Fibroblast of the aortic adventitia (primary cell): ENCODE data around the gene PPDPF. TPM values are rescaled to one million over a fixed set of nuclear protein-coding genes. Genes with fewer than 3 reads are reported as not detected.

Source experiments
- DNase-seq: peaks from one replicate; pipeline ENCODE4 v3.0.0-alpha.2; 2010; ENCODE audit warnings: low read depth
- H3K4me3 ChIP-seq: 2 replicates; pipeline ENCODE4 v1.5.1; 2011; ENCODE audit warnings: low read depth, mild to moderate bottlenecking, control low read depth, low read length, moderate library complexity
- total RNA-seq: library from RNA; depleted of rRNA; stranded (reverse); fragments of >200 nt; gene quantifications from 2 replicates; pipeline ENCODE4 v1.2.3, GENCODE V29; 2012; ENCODE audit warnings: low replicate concordance
- TF ChIP-seq, protein P1 (sequence below): IDR thresholded peaks from 2 replicates; pipeline ENCODE4 v1.5.1; 2011; ENCODE audit warnings: mild to moderate bottlenecking, low read length, control low read depth, inconsistent platforms; ENCODE audit not compliant: insufficient read depth

The PPDPF gene
- total RNA-seq, 1 donor, result 97.0 TPM

DNA sequence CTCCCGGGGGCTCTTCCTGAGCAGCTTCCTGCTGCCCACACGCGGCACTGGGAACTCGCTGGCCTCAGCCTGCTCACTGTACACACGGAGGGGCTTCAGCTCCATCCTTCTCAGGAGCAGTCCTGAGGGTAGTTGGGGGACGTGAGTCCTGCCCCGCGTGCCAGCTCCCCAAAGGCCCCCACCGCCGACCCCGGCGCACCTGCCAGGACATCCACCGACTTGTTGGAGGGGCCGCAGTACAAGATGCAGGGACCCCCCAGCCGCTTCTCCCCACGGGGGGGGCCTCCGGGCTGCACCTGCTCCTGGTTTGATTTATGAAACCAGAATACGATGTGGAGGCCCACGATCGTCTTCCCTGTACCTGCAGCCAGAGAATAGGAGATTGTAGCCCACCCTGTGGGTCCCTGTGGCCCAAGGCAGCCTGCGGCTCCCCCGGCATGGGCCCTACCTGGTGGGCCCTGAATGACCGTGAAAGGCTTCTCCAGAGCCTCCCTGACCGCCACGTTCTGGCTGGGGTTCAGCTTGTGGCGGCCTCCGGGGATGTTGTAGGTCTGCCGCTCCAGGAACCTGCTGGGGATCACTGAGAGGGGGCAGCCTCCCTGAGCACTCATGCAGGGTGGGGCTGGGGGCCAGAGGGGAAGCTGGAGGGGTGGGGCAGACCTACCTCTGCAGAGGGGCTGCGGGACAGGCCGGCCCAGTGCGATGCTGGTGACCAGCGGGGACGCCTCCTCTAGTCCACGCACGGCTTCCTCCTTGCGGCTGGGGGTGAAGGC is 41.2 kb downstream of the PPDPF start:
- no peak overlapping the region for H3K4me3 ChIP-seq
- TF ChIP-seq, protein P1, sequence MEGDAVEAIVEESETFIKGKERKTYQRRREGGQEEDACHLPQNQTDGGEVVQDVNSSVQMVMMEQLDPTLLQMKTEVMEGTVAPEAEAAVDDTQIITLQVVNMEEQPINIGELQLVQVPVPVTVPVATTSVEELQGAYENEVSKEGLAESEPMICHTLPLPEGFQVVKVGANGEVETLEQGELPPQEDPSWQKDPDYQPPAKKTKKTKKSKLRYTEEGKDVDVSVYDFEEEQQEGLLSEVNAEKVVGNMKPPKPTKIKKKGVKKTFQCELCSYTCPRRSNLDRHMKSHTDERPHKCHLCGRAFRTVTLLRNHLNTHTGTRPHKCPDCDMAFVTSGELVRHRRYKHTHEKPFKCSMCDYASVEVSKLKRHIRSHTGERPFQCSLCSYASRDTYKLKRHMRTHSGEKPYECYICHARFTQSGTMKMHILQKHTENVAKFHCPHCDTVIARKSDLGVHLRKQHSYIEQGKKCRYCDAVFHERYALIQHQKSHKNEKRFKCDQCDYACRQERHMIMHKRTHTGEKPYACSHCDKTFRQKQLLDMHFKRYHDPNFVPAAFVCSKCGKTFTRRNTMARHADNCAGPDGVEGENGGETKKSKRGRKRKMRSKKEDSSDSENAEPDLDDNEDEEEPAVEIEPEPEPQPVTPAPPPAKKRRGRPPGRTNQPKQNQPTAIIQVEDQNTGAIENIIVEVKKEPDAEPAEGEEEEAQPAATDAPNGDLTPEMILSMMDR, result no peak
- no peak for DNase-seq

DNA sequence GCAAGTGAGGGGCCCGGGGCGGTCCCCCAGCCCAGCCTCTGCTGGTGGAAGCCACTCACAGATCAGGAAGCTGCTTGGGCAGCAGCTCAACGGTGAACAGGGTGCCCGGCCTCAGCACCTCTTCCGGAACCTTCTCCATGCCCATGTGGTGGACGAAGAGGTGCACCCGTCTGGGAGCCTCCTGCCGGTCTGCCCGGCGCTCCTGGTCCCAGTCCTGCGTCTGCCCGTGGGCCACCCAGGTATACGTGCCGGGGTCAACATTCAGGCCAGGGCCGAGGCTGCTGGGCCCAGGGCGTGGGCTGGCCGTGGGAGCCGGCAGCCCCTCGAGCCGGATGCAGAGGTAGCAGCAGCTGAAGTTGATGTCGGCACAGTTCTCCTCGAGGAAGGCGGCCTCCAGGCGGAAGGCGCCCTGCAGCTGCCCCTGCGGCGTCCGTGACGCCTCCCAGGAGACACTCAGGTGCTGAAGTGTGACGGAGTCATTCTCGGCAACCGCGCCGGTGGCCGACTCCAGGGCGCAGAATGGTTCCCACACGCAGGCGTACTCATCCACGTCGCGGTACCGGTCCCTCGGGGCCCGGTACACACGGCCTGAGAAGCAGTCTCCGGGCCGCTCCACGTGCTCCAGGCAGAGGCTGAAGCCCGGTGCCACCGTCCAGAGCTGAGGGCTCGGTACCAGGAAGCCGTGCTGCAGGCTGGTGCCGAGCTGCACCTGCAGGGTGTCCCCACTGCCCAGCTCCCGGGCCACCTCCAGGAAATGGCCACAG is 42.1 kb downstream of the PPDPF start:
- TF ChIP-seq, protein P1, result no peak
- H3K4me3 ChIP-seq, result no peak overlapping the region
- no peak for DNase-seq

DNA sequence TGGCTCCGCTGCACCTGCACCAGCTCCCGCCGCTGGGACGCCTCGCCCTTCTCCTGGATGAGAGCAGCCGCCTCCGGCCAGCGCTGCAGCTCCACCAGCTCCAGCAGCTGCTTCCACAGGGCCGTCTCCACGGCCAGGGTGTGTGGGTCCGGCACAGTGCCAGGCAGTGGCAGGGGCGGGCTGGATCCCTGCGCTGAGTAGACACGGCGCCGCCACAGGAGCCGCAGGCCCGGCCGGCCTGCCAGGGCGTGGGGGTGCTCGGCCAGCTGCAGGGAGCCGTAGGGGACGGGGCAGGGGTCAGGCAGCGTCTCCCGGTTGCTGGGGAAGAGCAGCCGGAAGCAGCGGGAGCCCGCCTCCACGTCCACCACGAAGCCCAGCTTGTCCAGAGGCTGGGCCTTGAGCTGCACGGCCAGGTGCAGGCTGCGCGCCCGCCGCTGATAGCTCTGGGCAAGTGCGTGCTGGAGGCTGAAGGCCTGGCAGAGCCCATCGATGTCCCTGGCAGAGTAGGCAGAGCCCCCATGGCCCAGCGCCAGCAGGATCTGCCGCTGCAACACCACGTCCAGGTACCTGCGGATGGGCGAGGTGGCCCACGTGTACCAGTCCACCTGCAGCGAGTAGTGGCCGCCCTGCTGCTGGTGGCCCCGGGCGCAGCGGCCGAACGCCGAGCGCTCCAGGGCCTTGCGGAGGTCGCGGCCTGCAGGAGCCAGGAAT is 42.8 kb downstream of the PPDPF start:
- DNase-seq, result no peak
- TF ChIP-seq, protein P1, result no peak
- H3K4me3 ChIP-seq, result no peak overlapping the region

DNA sequence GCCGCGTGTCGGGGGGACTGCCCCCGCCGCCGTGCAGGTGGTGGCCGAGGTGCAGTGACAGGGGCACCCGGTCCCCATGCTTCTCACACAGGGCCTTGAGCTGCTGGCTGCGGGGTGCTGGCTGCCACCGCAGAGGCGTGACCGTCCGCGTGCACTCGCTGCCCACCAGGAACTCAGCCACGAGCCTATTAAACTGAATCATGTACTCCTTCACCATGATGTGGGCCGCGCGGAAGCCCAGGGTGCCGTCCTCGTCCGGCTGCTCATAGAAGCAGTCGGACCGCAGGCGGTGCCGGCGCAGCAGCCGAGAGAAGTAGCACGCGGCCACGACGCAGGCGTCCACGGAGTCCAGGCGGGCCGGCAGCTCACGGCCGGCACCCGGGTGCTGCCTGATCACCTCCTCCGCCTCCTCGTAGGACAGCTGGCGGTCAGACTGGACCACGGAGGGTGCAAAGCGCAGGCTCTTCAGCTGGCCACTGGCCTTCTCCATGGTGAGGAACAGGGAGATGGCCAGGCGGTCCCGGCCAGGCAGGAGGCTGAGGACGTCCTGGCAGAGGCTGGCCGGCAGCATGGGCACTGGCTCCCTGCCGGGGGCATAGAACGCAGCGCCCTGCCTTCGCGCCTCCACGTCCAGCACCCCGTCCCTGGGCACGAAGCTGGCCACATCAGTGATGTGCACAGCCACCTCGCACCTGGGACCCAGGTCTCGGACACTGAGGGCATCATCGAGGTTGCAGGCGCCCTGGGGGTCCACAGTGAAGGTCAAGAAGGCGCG is 43.7 kb downstream of the PPDPF start:
- no peak for DNase-seq
- TF ChIP-seq, protein P1, result no peak
- H3K4me3 ChIP-seq, result no peak overlapping the region

DNA sequence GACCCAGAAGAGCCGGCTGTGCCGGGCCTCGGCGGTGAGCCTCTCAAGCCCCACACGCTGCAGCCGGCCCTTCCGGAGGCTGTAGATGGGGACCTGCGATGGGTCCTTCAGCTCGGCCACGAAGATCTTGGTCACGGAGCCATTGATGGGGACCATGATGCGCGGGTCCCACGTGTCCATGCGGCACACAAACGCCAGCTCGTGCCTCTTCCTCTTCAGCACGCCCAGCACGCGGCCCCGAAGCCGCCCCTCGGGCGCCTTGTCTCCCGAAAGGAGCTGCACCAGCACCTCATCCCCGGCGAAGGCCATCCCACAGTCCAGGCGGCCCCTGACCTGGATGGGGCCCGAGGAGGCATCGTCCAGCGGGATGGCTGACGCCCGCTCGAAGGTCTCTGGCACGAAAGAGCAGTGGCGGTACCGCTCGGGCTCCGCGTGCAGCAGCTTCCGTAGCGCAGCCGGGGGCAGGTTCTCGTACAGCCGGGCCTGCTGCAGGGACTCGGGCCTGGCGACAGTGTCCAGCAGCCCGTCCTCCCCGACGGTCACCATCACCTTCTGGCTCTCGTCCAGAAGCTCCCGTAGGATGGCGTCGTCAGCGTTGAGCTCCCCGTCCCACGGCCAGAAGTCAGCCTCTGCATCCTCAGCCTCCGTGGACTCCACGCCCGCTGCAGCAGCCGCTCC is 44.6 kb downstream of the PPDPF start:
- DNase-seq, result no peak
- TF ChIP-seq, protein P1, result no peak
- H3K4me3 ChIP-seq, result no peak overlapping the region
